ENCODE results near the gene HOXC6. TPM values are rescaled to one million over a fixed set of nuclear protein-coding genes. Genes with fewer than 3 reads are reported as not detected.

The HOXC6 gene
- total and polyA plus RNA-seq, 9 of the 15 experiments (the other 6 are each of a cell fraction or from before 2014, with no cell fraction given), result 0.06 to 4.0 (median 1.4) TPM

GRCh38 chr12:54065677-54066076 lies 37.4 kb downstream of the HOXC6 start (continued):
- no peak for TF ChIP-seq STAT6 (CRISPR knock-in tag; IDR thresholded peaks at IDR 0.05)
- TF ChIP-seq ZNF445 (CRISPR knock-in tag; IDR thresholded peaks at IDR 0.05; ENCODE audit: low read depth), result no peak
- no peak for TF ChIP-seq ZNF444 (CRISPR knock-in tag; IDR thresholded peaks at IDR 0.05)
- TF ChIP-seq ESRRA (IDR thresholded peaks at IDR 0.05; ENCODE audit: borderline replicate concordance, low read depth), result no peak
- TF ChIP-seq HDAC2 (IDR thresholded peaks at IDR 0.05), result no peak
- TF ChIP-seq ZKSCAN8 (CRISPR knock-in tag; IDR thresholded peaks at IDR 0.05), result no peak
- TF ChIP-seq ZBTB34 (CRISPR knock-in tag; IDR thresholded peaks at IDR 0.05), result no peak
- TF ChIP-seq, protein P1, sequence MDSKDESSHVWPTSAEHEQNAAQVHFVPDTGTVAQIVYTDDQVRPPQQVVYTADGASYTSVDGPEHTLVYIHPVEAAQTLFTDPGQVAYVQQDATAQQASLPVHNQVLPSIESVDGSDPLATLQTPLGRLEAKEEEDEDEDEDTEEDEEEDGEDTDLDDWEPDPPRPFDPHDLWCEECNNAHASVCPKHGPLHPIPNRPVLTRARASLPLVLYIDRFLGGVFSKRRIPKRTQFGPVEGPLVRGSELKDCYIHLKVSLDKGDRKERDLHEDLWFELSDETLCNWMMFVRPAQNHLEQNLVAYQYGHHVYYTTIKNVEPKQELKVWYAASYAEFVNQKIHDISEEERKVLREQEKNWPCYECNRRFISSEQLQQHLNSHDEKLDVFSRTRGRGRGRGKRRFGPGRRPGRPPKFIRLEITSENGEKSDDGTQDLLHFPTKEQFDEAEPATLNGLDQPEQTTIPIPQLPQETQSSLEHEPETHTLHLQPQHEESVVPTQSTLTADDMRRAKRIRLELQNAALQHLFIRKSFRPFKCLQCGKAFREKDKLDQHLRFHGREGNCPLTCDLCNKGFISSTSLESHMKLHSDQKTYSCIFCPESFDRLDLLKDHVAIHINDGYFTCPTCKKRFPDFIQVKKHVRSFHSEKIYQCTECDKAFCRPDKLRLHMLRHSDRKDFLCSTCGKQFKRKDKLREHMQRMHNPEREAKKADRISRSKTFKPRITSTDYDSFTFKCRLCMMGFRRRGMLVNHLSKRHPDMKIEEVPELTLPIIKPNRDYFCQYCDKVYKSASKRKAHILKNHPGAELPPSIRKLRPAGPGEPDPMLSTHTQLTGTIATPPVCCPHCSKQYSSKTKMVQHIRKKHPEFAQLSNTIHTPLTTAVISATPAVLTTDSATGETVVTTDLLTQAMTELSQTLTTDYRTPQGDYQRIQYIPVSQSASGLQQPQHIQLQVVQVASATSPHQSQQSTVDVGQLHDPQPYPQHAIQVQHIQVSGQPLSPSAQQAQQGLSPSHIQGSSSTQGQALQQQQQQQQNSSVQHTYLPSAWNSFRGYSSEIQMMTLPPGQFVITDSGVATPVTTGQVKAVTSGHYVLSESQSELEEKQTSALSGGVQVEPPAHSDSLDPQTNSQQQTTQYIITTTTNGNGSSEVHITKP (IDR thresholded peaks at IDR 0.05; ENCODE audit: partially characterized antibody), result no peak
- no peak for TF ChIP-seq ZNF217 (CRISPR knock-in tag; IDR thresholded peaks at IDR 0.05)
